GM23338 (cell line): ENCODE data around the gene SPATA18. TPM values are rescaled to one million over a fixed set of nuclear protein-coding genes. Genes with fewer than 3 reads are reported as not detected.

Source experiments
- ATAC-seq: fragments of 200-7000 bp; cut with Tn5 transposase; 3 replicates; pipeline ENCODE4 v1.9.1; 2020
- DNase-seq: peaks from one replicate; pipeline ENCODE4 v3.0.0-alpha.2; 2015; ENCODE audit warnings: low spot score
- H2AFZ ChIP-seq: fragments of 200-600 bp; sonication (generic); 2 replicates; pipeline ENCODE4 v1.8.0; 2016; ENCODE audit warnings: antibody characterized with exemption, mild to moderate bottlenecking, moderate library complexity
- H3F3A ChIP-seq: fragments of 200-600 bp; sonication (generic); replicated peaks from 2 replicates; pipeline ENCODE4 v1.8.0; 2017; ENCODE audit warnings: antibody characterized with exemption, mixed run types, low read depth
- H3K27ac ChIP-seq: fragments of 200-600 bp; sonication (generic); 2 replicates; pipeline ENCODE4 v1.6.1; 2016; ENCODE audit warnings: low read depth
- H3K27me3 ChIP-seq: fragments of 200-600 bp; sonication (generic); 2 replicates; pipeline ENCODE4 v1.8.0; 2016; ENCODE audit warnings: mild to moderate bottlenecking, mixed run types, moderate library complexity; ENCODE audit not compliant: insufficient read depth
- H3K36me3 ChIP-seq: fragments of 200-600 bp; sonication (generic); 2 replicates; pipeline ENCODE4 v1.8.0; 2016; ENCODE audit warnings: mild to moderate bottlenecking; ENCODE audit not compliant: insufficient read depth
- H3K4me1 ChIP-seq: fragments of 200-600 bp; sonication (generic); 2 replicates; pipeline ENCODE4 v1.8.0; 2016; ENCODE audit warnings: mild to moderate bottlenecking, moderate library complexity; ENCODE audit not compliant: insufficient read depth
- H3K4me2 ChIP-seq: fragments of 200-600 bp; sonication (generic); 2 replicates; pipeline ENCODE4 v1.7.1; 2017; ENCODE audit warnings: mixed run types
- H3K4me3 ChIP-seq: fragments of 200-600 bp; sonication (generic); 2 replicates; pipeline ENCODE4 v1.6.1; 2016; ENCODE audit warnings: mixed run types
- H3K79me2 ChIP-seq: fragments of 200-600 bp; sonication (generic); replicated peaks from 2 replicates; pipeline ENCODE4 v1.8.0; 2017; ENCODE audit warnings: mild to moderate bottlenecking; ENCODE audit not compliant: insufficient read depth
- H3K9me2 ChIP-seq: fragments of 200-600 bp; sonication (generic); 2 replicates; pipeline ENCODE4 v1.8.0; 2017; ENCODE audit not compliant: insufficient read depth
- H4K20me1 ChIP-seq: fragments of 200-600 bp; sonication (generic); replicated peaks from 2 replicates; pipeline ENCODE4 v1.8.0; 2017; ENCODE audit warnings: mild to moderate bottlenecking; ENCODE audit not compliant: insufficient read depth
- H3K27ac Mint-ChIP-seq: 2 replicates; pipeline ENCODE4 v1.8.0; 2020; ENCODE audit warnings: inconsistent platforms, mild to moderate bottlenecking, moderate library complexity, mixed read lengths
- H3K27me3 Mint-ChIP-seq: 3 replicates; pipeline ENCODE4 v1.8.0; 2022; ENCODE audit warnings: low read depth, mild to moderate bottlenecking, moderate library complexity, mixed read lengths, inconsistent platforms; ENCODE audit not compliant: insufficient read depth, poor library complexity
- H3K36me3 Mint-ChIP-seq: 3 replicates; pipeline ENCODE4 v1.8.0; 2021; ENCODE audit warnings: low read depth, mild to moderate bottlenecking, inconsistent platforms, moderate library complexity, mixed read lengths
- H3K4me1 Mint-ChIP-seq: 3 replicates; pipeline ENCODE4 v1.8.0; 2020; ENCODE audit warnings: mild to moderate bottlenecking, inconsistent platforms, mixed read lengths
- H3K4me3 Mint-ChIP-seq: 3 replicates; pipeline ENCODE4 v1.8.0; 2021; ENCODE audit warnings: moderate library complexity, mild to moderate bottlenecking, inconsistent platforms, mixed read lengths
- H3K9me3 Mint-ChIP-seq: 3 replicates; pipeline ENCODE4 v1.8.0; 2020; ENCODE audit warnings: moderate library complexity, mild to moderate bottlenecking, inconsistent platforms, mixed read lengths
- CREB1 ChIP-seq: fragments of 250-450 bp; sonication (Bioruptor Pico); IDR thresholded peaks from 2 replicates; pipeline ENCODE4 v1.5.0; 2020; ENCODE audit warnings: low read depth, mild to moderate bottlenecking, moderate library complexity
- CTCF ChIP-seq, 2 experiments: fragments of 200-600 bp in 1 of 2; sonication (generic) in 1 of 2; conservative IDR thresholded peaks; 2 replicates each; pipeline versions ENCODE4 v1.5.1 to v1.6.1; 2016 to 2017; ENCODE audit warnings: antibody characterized with exemption in 2 of 2, low read depth in 2 of 2, mild to moderate bottlenecking in 2 of 2, moderate library complexity in 1 of 2
- ETS1 ChIP-seq: IDR thresholded peaks from 2 replicates; pipeline ENCODE4 v1.6.1; 2016; ENCODE audit warnings: antibody characterized with exemption
- EZH2 ChIP-seq: fragments of 200-600 bp; sonication (generic); IDR thresholded peaks from one replicate; pipeline ENCODE4 v1.8.0; 2017; ENCODE audit warnings: antibody characterized with exemption, mild to moderate bottlenecking, low read depth; ENCODE audit not compliant: unreplicated experiment
- EZH2phosphoT487 ChIP-seq: fragments of 200-600 bp; sonication (generic); IDR thresholded peaks from one replicate; pipeline ENCODE4 v1.8.1; 2018; ENCODE audit warnings: antibody characterized with exemption; ENCODE audit not compliant: unreplicated experiment
- JUNB ChIP-seq: IDR thresholded peaks from one replicate; pipeline ENCODE4 v1.6.1; 2016; ENCODE audit warnings: antibody characterized with exemption; ENCODE audit not compliant: unreplicated experiment
- NANOG ChIP-seq: IDR thresholded peaks from 2 replicates; pipeline ENCODE4 v1.6.1; 2016; ENCODE audit warnings: antibody characterized with exemption, borderline replicate concordance
- POLR2AphosphoS5 ChIP-seq: IDR thresholded peaks from 2 replicates; pipeline ENCODE4 v1.6.1; 2016; ENCODE audit warnings: antibody characterized with exemption, low read depth
- REST ChIP-seq: IDR thresholded peaks from one replicate; pipeline ENCODE4 v1.6.1; 2018; ENCODE audit warnings: antibody characterized with exemption; ENCODE audit not compliant: unreplicated experiment
- STAT1 ChIP-seq: IDR thresholded peaks from one replicate; pipeline ENCODE4 v1.6.1; 2016; ENCODE audit warnings: antibody characterized with exemption; ENCODE audit not compliant: unreplicated experiment
- ZNF114 ChIP-seq: fragments of 250-450 bp; sonication (Bioruptor Pico); IDR thresholded peaks from 2 replicates; pipeline ENCODE4 v1.5.0; 2020; ENCODE audit warnings: mild to moderate bottlenecking, moderate library complexity
- ZNF331 ChIP-seq: fragments of 250-450 bp; sonication (Bioruptor Pico); IDR thresholded peaks from 2 replicates; pipeline ENCODE4 v1.5.0; 2020; ENCODE audit warnings: low read depth, mild to moderate bottlenecking, moderate library complexity
- ZNF462 ChIP-seq: fragments of 250-450 bp; sonication (Bioruptor Pico); IDR thresholded peaks from 2 replicates; pipeline ENCODE4 v1.5.0; 2020; ENCODE audit warnings: mild to moderate bottlenecking, moderate library complexity
- polyA plus RNA-seq: library from polyadenylated mRNA; unstranded; fragments of >200 nt; fragmentation: Nextera tagmentation; extraction: Ambion mirVana; gene quantifications from 2 replicates; pipeline ENCODE4 v1.2.1, GENCODE V29; 2016
- total RNA-seq: library from RNA; depleted of rRNA; stranded (reverse); fragments of >200 nt; shearing (Covaris generic); gene quantifications from 2 replicates; pipeline ENCODE4 v1.2.3, GENCODE V29; 2014

Gene SPATA18
- total and polyA plus RNA-seq, 2 experiments from 2014 or later, result 1.5 to 2.5 TPM

GRCh38 chr4:52037689-52038102 lies 13.4 kb upstream of the SPATA18 start:
- H3F3A ChIP-seq, result no peaks in the 10 kb centered on the region
- H3K36me3 ChIP-seq, result 0 out of 2 replicates have a peak, but pooled peaks cover 5% of the 10 kb centered on the region
- Mint-ChIP-seq H3K4me3 (peak overlapping the region; percentile 85), H3K4me1 (peaks cover 22% of the 10 kb centered on the region), H3K27me3 (peaks cover 4% of the 10 kb centered on the region), H3K27ac (0 out of 2 replicates have a peak overlapping the region, but pooled peaks have one; percentile 2), H3K9me3 (no peaks in the 10 kb centered on the region), H3K36me3 (no peaks in the 10 kb centered on the region; the same call in 2 of the 3 replicates)
- H3K4me3 ChIP-seq, result peak overlapping the region; percentile 66
- H3K27ac ChIP-seq, result no peak overlapping the region
- no peak for TF ChIP-seq CTCF (conservative IDR thresholded peaks at IDR 0.05; ENCODE audit: low read depth in 2 of 2)
- TF ChIP-seq CREB1, result no peak
- no peak for TF ChIP-seq EZH2phosphoT487
- TF ChIP-seq REST, result no peak
- TF ChIP-seq POLR2AphosphoS5, result no peak
- TF ChIP-seq JUNB, result no peak
- no peak for TF ChIP-seq ZNF114 (CRISPR knock-in tag)
- no peak for TF ChIP-seq STAT1
- TF ChIP-seq ZNF462 (CRISPR knock-in tag), result no peak
- TF ChIP-seq EZH2, result no peak
- TF ChIP-seq ZNF331, result no peak
- no peak for TF ChIP-seq NANOG
- no peak for TF ChIP-seq ETS1
- ATAC-seq (peak; percentile 90), DNase-seq (peak; percentile 75)
- H3K4me2 ChIP-seq, result peak overlapping the region; percentile 80
- peaks cover 7% of the 10 kb centered on the region; the same call in 1 of the 2 replicates for H3K4me1 ChIP-seq
- H3K79me2 ChIP-seq, result peaks cover 37% of the 10 kb centered on the region
- no peaks in the 10 kb centered on the region for H3K9me2 ChIP-seq
- 0 out of 2 replicates have a peak overlapping the region, but pooled peaks have one; percentile 38 for H2AFZ ChIP-seq
- H4K20me1 ChIP-seq, result peaks cover 2% of the 10 kb centered on the region
- peaks cover 26% of the 10 kb centered on the region for H3K27me3 ChIP-seq
